ENCODE measurements around the gene TNNI3K.

The TNNI3K gene

GRCh38 chr1:74463333-74463988 is 228.3 kb downstream of the TNNI3K start:
- Histone ChIP-seq H3K4me3 (ENCODE audit: low read depth, low read length) (no peak overlapping the region), H3K79me2 (no peaks in the 10 kb centered on the region), H3K9ac (no peak overlapping the region), H3K4me2 (ENCODE audit: low read length) (no peak overlapping the region), H3K27ac (no peak overlapping the region), H2AFZ (no peak overlapping the region), H3K4me1 (no peaks in the 10 kb centered on the region), H3K36me3 (ENCODE audit: control insufficient read depth, insufficient read depth, low read length) (no peaks in the 10 kb centered on the region), H3K9me3 (ENCODE audit: control insufficient read depth, low read length) (no peaks in the 10 kb centered on the region), H3K27me3 (ENCODE audit: control insufficient read depth, insufficient read depth, low read length) (no peaks in the 10 kb centered on the region)
- TF ChIP-seq CTCF (IDR thresholded peaks at IDR 0.05) = no peak

- no peaks in the 10 kb centered on the region for H3K4me1 ChIP-seq
- no peaks in the 10 kb centered on the region for H3K27me3 ChIP-seq (ENCODE audit: control insufficient read depth, insufficient read depth, low read length)
- no peak for TF ChIP-seq CTCF (IDR thresholded peaks at IDR 0.05)
- H3K9ac ChIP-seq = no peak overlapping the region
- no peaks in the 10 kb centered on the region for H3K36me3 ChIP-seq (ENCODE audit: control insufficient read depth, insufficient read depth, low read length)
- H2AFZ ChIP-seq = no peak overlapping the region
- H3K9me3 ChIP-seq (ENCODE audit: control insufficient read depth, low read length) = no peaks in the 10 kb centered on the region
- H3K27ac ChIP-seq = no peak overlapping the region
- H3K79me2 ChIP-seq = no peaks in the 10 kb centered on the region
- no peak overlapping the region for H3K4me3 ChIP-seq (ENCODE audit: low read depth, low read length)
- no peak overlapping the region for H3K4me2 ChIP-seq (ENCODE audit: low read length)
These were observed 228.8 kb downstream of the TNNI3K start for GRCh38 chr1:74464037-74464436.

GRCh38 chr1:74465193-74465681 is 230.1 kb downstream of the TNNI3K start:
- Histone ChIP-seq H3K4me2 (ENCODE audit: low read length) (no peak overlapping the region), H3K27me3 (ENCODE audit: control insufficient read depth, insufficient read depth, low read length) (no peaks in the 10 kb centered on the region), H3K79me2 (no peaks in the 10 kb centered on the region), H3K4me1 (no peaks in the 10 kb centered on the region), H2AFZ (no peak overlapping the region), H3K27ac (no peak overlapping the region), H3K9me3 (ENCODE audit: control insufficient read depth, low read length) (no peaks in the 10 kb centered on the region), H3K36me3 (ENCODE audit: control insufficient read depth, insufficient read depth, low read length) (no peaks in the 10 kb centered on the region), H3K9ac (no peak overlapping the region), H3K4me3 (ENCODE audit: low read depth, low read length) (no peak overlapping the region)
- no peak for TF ChIP-seq CTCF (IDR thresholded peaks at IDR 0.05)

- no peaks in the 10 kb centered on the region for H3K36me3 ChIP-seq (ENCODE audit: control insufficient read depth, insufficient read depth, low read length)
- no peak for TF ChIP-seq CTCF (IDR thresholded peaks at IDR 0.05)
- H3K4me2 ChIP-seq (ENCODE audit: low read length) = no peak overlapping the region
- no peaks in the 10 kb centered on the region for H3K9me3 ChIP-seq (ENCODE audit: control insufficient read depth, low read length)
- H3K9ac ChIP-seq = no peak overlapping the region
- no peaks in the 10 kb centered on the region for H3K27me3 ChIP-seq (ENCODE audit: control insufficient read depth, insufficient read depth, low read length)
- H3K4me1 ChIP-seq = no peaks in the 10 kb centered on the region
- no peak overlapping the region for H3K27ac ChIP-seq
- H3K4me3 ChIP-seq (ENCODE audit: low read depth, low read length) = no peak overlapping the region
- H3K79me2 ChIP-seq = no peaks in the 10 kb centered on the region
- H2AFZ ChIP-seq = no peak overlapping the region
These were observed 232.7 kb downstream of the TNNI3K start for GRCh38 chr1:74467786-74468377.
